ENCODE data around the gene ZNRF3. TPM values are rescaled to one million over a fixed set of nuclear protein-coding genes. Genes with fewer than 3 reads are reported as not detected.

Gene ZNRF3
- polyA plus RNA-seq, 1 donor from 2014 or later, result 2.9 TPM

DNA sequence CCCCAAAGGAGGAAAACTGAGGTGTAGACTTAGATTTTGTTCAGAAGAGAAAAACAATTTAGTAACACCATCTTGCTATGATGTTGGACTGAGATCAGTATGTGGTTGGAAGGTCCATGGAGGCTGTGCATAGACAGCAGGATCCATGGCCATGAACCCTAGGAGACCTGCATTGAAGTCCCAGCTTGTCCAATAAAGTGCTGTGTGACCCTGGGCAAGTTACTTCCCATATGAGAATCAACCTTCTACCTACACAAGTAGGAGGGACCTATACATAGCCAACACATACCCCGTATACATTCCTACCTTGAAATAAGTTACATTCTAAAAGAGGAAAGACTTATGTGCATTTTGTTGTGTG is 27.3 kb upstream of the ZNRF3 start:
- no peaks in the 10 kb centered on the region for H3K9me3 ChIP-seq (ENCODE audit: low read length)
- H3K27me3 ChIP-seq (ENCODE audit: insufficient read depth, low read depth, low read length), result no peaks in the 10 kb centered on the region
- no peaks in the 10 kb centered on the region for H3K79me2 ChIP-seq (replicated peaks; ENCODE audit: insufficient read depth, low read length)
- no peaks in the 10 kb centered on the region for H4K20me1 ChIP-seq (ENCODE audit: insufficient read depth)
- no peak overlapping the region for H3K9ac ChIP-seq (ENCODE audit: low read length)
- H2AFZ ChIP-seq (ENCODE audit: low read depth, low read length), result no peak overlapping the region
- no peak overlapping the region for H3K4me2 ChIP-seq (ENCODE audit: low read length)
- no peaks in the 10 kb centered on the region for H3K9me2 ChIP-seq (ENCODE audit: insufficient read depth, low read length)
- no peak for TF ChIP-seq EZH2 (IDR thresholded peaks at IDR 0.05; ENCODE audit: borderline replicate concordance, insufficient read depth, low read length, poor library complexity, severe bottlenecking)
- no peak for TF ChIP-seq RAD21 (conservative IDR thresholded peaks at IDR 0.05)
- no peak for TF ChIP-seq POLR2AphosphoS5 (IDR thresholded peaks at IDR 0.05)
- no peak for TF ChIP-seq MXI1 (conservative IDR thresholded peaks at IDR 0.05; ENCODE audit: poor library complexity, severe bottlenecking)
- no peak for TF ChIP-seq TAF1 (IDR thresholded peaks at IDR 0.05; ENCODE audit: low read depth)
- no peak for TF ChIP-seq EP300 (conservative IDR thresholded peaks at IDR 0.05; ENCODE audit: poor library complexity, severe bottlenecking)
- TF ChIP-seq, protein P1, sequence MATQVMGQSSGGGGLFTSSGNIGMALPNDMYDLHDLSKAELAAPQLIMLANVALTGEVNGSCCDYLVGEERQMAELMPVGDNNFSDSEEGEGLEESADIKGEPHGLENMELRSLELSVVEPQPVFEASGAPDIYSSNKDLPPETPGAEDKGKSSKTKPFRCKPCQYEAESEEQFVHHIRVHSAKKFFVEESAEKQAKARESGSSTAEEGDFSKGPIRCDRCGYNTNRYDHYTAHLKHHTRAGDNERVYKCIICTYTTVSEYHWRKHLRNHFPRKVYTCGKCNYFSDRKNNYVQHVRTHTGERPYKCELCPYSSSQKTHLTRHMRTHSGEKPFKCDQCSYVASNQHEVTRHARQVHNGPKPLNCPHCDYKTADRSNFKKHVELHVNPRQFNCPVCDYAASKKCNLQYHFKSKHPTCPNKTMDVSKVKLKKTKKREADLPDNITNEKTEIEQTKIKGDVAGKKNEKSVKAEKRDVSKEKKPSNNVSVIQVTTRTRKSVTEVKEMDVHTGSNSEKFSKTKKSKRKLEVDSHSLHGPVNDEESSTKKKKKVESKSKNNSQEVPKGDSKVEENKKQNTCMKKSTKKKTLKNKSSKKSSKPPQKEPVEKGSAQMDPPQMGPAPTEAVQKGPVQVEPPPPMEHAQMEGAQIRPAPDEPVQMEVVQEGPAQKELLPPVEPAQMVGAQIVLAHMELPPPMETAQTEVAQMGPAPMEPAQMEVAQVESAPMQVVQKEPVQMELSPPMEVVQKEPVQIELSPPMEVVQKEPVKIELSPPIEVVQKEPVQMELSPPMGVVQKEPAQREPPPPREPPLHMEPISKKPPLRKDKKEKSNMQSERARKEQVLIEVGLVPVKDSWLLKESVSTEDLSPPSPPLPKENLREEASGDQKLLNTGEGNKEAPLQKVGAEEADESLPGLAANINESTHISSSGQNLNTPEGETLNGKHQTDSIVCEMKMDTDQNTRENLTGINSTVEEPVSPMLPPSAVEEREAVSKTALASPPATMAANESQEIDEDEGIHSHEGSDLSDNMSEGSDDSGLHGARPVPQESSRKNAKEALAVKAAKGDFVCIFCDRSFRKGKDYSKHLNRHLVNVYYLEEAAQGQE (IDR thresholded peaks at IDR 0.05; ENCODE audit: borderline replicate concordance), result no peak
- no peak for TF ChIP-seq SMC3 (conservative IDR thresholded peaks at IDR 0.05; ENCODE audit: poor library complexity)
- TF ChIP-seq, protein P2, sequence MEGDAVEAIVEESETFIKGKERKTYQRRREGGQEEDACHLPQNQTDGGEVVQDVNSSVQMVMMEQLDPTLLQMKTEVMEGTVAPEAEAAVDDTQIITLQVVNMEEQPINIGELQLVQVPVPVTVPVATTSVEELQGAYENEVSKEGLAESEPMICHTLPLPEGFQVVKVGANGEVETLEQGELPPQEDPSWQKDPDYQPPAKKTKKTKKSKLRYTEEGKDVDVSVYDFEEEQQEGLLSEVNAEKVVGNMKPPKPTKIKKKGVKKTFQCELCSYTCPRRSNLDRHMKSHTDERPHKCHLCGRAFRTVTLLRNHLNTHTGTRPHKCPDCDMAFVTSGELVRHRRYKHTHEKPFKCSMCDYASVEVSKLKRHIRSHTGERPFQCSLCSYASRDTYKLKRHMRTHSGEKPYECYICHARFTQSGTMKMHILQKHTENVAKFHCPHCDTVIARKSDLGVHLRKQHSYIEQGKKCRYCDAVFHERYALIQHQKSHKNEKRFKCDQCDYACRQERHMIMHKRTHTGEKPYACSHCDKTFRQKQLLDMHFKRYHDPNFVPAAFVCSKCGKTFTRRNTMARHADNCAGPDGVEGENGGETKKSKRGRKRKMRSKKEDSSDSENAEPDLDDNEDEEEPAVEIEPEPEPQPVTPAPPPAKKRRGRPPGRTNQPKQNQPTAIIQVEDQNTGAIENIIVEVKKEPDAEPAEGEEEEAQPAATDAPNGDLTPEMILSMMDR (IDR thresholded peaks at IDR 0.05; ENCODE audit: poor library complexity, severe bottlenecking), result no peak
- no peaks in the 10 kb centered on the region for H3K36me3 ChIP-seq (ENCODE audit: insufficient read depth, low read length)
- H3F3A ChIP-seq (ENCODE audit: insufficient read depth, low read length, poor library complexity, severe bottlenecking), result no peaks in the 10 kb centered on the region
- H3K4me3 ChIP-seq (ENCODE audit: low read length), result no peak overlapping the region
- H3K27ac ChIP-seq (ENCODE audit: low read length), result no peak overlapping the region

DNA sequence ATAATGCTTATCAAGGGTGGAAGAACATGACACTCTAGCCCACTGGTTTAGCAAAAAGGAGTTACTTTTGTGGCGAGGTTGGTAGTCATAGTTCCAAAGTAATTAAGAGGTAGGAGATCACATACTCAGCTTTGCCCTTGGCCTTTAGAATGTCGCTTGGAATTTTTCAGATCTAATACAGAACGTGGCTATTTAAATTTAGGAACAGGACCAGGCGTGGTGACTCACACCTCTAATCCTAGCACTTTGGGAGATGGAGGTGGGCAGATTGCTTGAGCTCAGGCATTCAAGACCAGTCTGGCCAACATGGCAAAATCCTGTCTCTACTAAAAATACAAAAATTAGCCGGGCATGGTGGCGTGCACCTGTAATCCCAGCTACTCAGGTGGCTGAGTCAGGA is 26.1 kb upstream of the ZNRF3 start:
- Histone ChIP-seq H3K27me3 (ENCODE audit: insufficient read depth, low read depth, low read length) (no peaks in the 10 kb centered on the region), H3K27ac (ENCODE audit: low read length) (no peak overlapping the region), H3K9ac (ENCODE audit: low read length) (no peak overlapping the region), H3K9me3 (ENCODE audit: low read length) (no peaks in the 10 kb centered on the region), H3K4me3 (ENCODE audit: low read length) (no peak overlapping the region), H4K20me1 (ENCODE audit: insufficient read depth) (no peaks in the 10 kb centered on the region), H3K9me2 (ENCODE audit: insufficient read depth, low read length) (no peaks in the 10 kb centered on the region), H3F3A (ENCODE audit: insufficient read depth, low read length, poor library complexity, severe bottlenecking) (no peaks in the 10 kb centered on the region), H3K36me3 (ENCODE audit: insufficient read depth, low read length) (no peaks in the 10 kb centered on the region), H2AFZ (ENCODE audit: low read depth, low read length) (no peak overlapping the region), H3K79me2 (replicated peaks; ENCODE audit: insufficient read depth, low read length) (no peaks in the 10 kb centered on the region), H3K4me2 (ENCODE audit: low read length) (no peak overlapping the region)
- no peak for TF ChIP-seq EP300 (conservative IDR thresholded peaks at IDR 0.05; ENCODE audit: poor library complexity, severe bottlenecking)
- TF ChIP-seq, protein P1 (IDR thresholded peaks at IDR 0.05; ENCODE audit: borderline replicate concordance), result no peak
- no peak for TF ChIP-seq SMC3 (conservative IDR thresholded peaks at IDR 0.05; ENCODE audit: poor library complexity)
